HFF-Myc (cell line): ENCODE measurements around the gene SCYGR4.
"Not testable (repeated sequence)": the region's sequence is repeated elsewhere in the genome, so short reads cannot be mapped to it uniquely, and the experiment has no call there.

Experiments
- DNase-seq: peaks from one replicate; pipeline ENCODE4 v3.0.0-alpha.2; 2011; ENCODE audit warnings: low read depth; ENCODE audit errors: extremely low read depth
- H3K4me3 ChIP-seq: replicated peaks from 2 replicates; pipeline ENCODE4 v1.5.1; 2011; ENCODE audit warnings: low read depth, mild to moderate bottlenecking, control low read depth, low read length
- CTCF ChIP-seq: IDR thresholded peaks from 2 replicates; pipeline ENCODE4 v1.5.1; 2012; ENCODE audit warnings: mild to moderate bottlenecking, low read depth, low read length, control low read depth; ENCODE audit errors: missing control alignments

SCYGR4 gene

GRCh38 chr2:227661025-227661649 lies 43.8 kb downstream of the SCYGR4 start:
- no peak for TF ChIP-seq CTCF
- DNase-seq, result no peak
- no peak overlapping the region for H3K4me3 ChIP-seq

- no peak overlapping the region for H3K4me3 ChIP-seq
- no peak for DNase-seq
- TF ChIP-seq CTCF, result no peak
These were observed 44.5 kb downstream of the SCYGR4 start for GRCh38 chr2:227661827-227662226.

GRCh38 chr2:227665189-227665940 lies 48.1 kb downstream of the SCYGR4 start:
- no peak overlapping the region for H3K4me3 ChIP-seq
- TF ChIP-seq CTCF, result no peak
- no peak for DNase-seq

GRCh38 chr2:227666631-227667170 lies 49.4 kb downstream of the SCYGR4 start, which contains the start of gene SCYGR5:
TSS of gene SCYGR5 (plus strand) at chr2:227666804. CDS start at chr2:227666804, 0 bp downstream.
- DNase-seq, H3K4me3 ChIP-seq: not testable (repeated sequence)
